ENCODE measurements around the gene TBC1D2B.

Gene TBC1D2B

DNA sequence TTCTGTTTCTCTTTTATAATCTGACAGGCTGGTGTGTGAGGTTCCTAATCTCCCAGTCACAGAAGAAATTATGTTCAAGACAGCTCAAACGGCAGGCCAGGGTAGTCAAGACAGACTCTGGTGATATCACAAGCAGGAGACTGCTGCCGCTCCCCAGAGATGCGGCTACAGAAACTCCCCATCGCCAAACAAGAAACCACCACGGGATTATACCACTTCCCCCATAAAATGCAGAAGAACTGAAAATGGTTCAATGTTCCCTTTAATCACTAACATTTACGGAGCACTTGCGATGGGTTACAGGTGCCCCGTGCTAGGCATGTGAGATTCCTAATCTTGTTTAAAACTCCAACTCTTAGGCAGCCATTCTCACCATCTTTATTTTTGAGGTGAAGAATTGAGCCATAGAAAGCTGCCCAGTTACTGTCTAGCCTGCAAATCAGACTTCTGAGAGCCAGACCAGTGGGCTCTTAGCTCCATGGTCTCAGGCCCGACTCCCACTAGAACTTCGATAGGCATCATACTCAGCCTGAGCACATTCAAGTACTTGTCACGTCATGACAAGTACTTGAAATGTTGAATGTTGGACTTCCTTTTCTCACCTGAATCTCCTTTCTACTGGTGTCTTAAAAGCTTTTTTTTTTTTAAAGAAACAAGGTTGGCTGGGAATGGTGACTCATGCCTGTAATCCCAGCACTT is 58.4 kb downstream of the TBC1D2B start:
- no peak for DNase-seq
- Histone ChIP-seq H3K4me3 (ENCODE audit: low read length) (no peak overlapping the region), H3K18ac (ENCODE audit: low read length) (no peak overlapping the region), H3K56ac (ENCODE audit: low read length) (no peak overlapping the region), H2BK15ac (replicated peaks; ENCODE audit: low read depth) (no peak overlapping the region), H3K4ac (ENCODE audit: low read depth, low read length) (no peak overlapping the region), H3K36me3 (ENCODE audit: control insufficient read depth, insufficient read depth, low read length) (peaks cover 2% of the 10 kb centered on the region), H3K9ac (ENCODE audit: low read length) (no peak overlapping the region), H3K4me2 (ENCODE audit: low read length) (no peak overlapping the region), H3K4me1 (ENCODE audit: control insufficient read depth, low read depth, low read length) (no peaks in the 10 kb centered on the region), H2AK5ac (ENCODE audit: low read length) (no peak overlapping the region), H4K5ac (ENCODE audit: low read length) (no peak overlapping the region), H3K79me1 (ENCODE audit: low read length) (no peaks in the 10 kb centered on the region), H3K27me3 (ENCODE audit: insufficient read depth, low read length, poor library complexity) (no peaks in the 10 kb centered on the region), H2BK120ac (ENCODE audit: low read depth, low read length) (no peak overlapping the region), H3K23ac (ENCODE audit: low read length) (no peak overlapping the region), H2BK5ac (ENCODE audit: low read length) (no peak overlapping the region), H4K8ac (ENCODE audit: low read depth, low read length) (no peak overlapping the region), H3K79me2 (ENCODE audit: control insufficient read depth, insufficient read depth, low read length) (no peaks in the 10 kb centered on the region), H3K27ac (ENCODE audit: low read depth, low read length) (no peak overlapping the region)
- no CpG with 5 or more reads among the region's 11 CpGs for WGBS (ENCODE audit: extremely low coverage, insufficient coverage, low lambda C conversion rate)

GRCh38 chr15:78018445-78018844 is 59.1 kb downstream of the TBC1D2B start:
- Histone ChIP-seq H3K4me3 (ENCODE audit: low read length) (no peak overlapping the region), H3K36me3 (ENCODE audit: control insufficient read depth, insufficient read depth, low read length) (no peaks in the 10 kb centered on the region), H2BK5ac (ENCODE audit: low read length) (no peak overlapping the region), H3K4me1 (ENCODE audit: control insufficient read depth, low read depth, low read length) (no peaks in the 10 kb centered on the region), H3K18ac (ENCODE audit: low read length) (no peak overlapping the region), H3K27me3 (ENCODE audit: insufficient read depth, low read length, poor library complexity) (no peaks in the 10 kb centered on the region), H3K56ac (ENCODE audit: low read length) (no peak overlapping the region), H2AK5ac (ENCODE audit: low read length) (no peak overlapping the region), H3K27ac (ENCODE audit: low read depth, low read length) (no peak overlapping the region), H4K8ac (ENCODE audit: low read depth, low read length) (no peak overlapping the region), H3K9ac (ENCODE audit: low read length) (no peak overlapping the region), H3K4me2 (ENCODE audit: low read length) (no peak overlapping the region), H3K4ac (ENCODE audit: low read depth, low read length) (no peak overlapping the region), H2BK120ac (ENCODE audit: low read depth, low read length) (no peak overlapping the region), H4K5ac (ENCODE audit: low read length) (no peak overlapping the region), H3K23ac (ENCODE audit: low read length) (no peak overlapping the region), H3K79me1 (ENCODE audit: low read length) (no peaks in the 10 kb centered on the region), H2BK15ac (replicated peaks; ENCODE audit: low read depth) (no peak overlapping the region), H3K79me2 (ENCODE audit: control insufficient read depth, insufficient read depth, low read length) (no peaks in the 10 kb centered on the region)
- DNase-seq, result no peak
- WGBS (ENCODE audit: extremely low coverage, insufficient coverage, low lambda C conversion rate), result 100% methylated on average over 2 of the region's 4 CpGs

GRCh38 chr15:78016860-78017259 is 60.7 kb downstream of the TBC1D2B start:
- no peak overlapping the region for H3K9ac ChIP-seq (ENCODE audit: low read length)
- H3K27me3 ChIP-seq (ENCODE audit: insufficient read depth, low read length, poor library complexity), result no peaks in the 10 kb centered on the region
- no CpG with 5 or more reads among the region's 1 CpG for WGBS (ENCODE audit: extremely low coverage, insufficient coverage, low lambda C conversion rate)
- no peak overlapping the region for H3K56ac ChIP-seq (ENCODE audit: low read length)
- no peak overlapping the region for H4K8ac ChIP-seq (ENCODE audit: low read depth, low read length)
- no peaks in the 10 kb centered on the region for H3K79me2 ChIP-seq (ENCODE audit: control insufficient read depth, insufficient read depth, low read length)
- no peak overlapping the region for H2AK5ac ChIP-seq (ENCODE audit: low read length)
- H2BK120ac ChIP-seq (ENCODE audit: low read depth, low read length), result no peak overlapping the region
- H2BK15ac ChIP-seq (replicated peaks; ENCODE audit: low read depth), result no peak overlapping the region
- H3K23ac ChIP-seq (ENCODE audit: low read length), result no peak overlapping the region
- H3K4ac ChIP-seq (ENCODE audit: low read depth, low read length), result no peak overlapping the region
- no peaks in the 10 kb centered on the region for H3K4me1 ChIP-seq (ENCODE audit: control insufficient read depth, low read depth, low read length)
- no peaks in the 10 kb centered on the region for H3K79me1 ChIP-seq (ENCODE audit: low read length)
- no peak overlapping the region for H4K5ac ChIP-seq (ENCODE audit: low read length)
- DNase-seq, result no peak
- no peak overlapping the region for H2BK5ac ChIP-seq (ENCODE audit: low read length)
- no peak overlapping the region for H3K27ac ChIP-seq (ENCODE audit: low read depth, low read length)
- H3K4me2 ChIP-seq (ENCODE audit: low read length), result no peak overlapping the region
- peaks cover 2% of the 10 kb centered on the region for H3K36me3 ChIP-seq (ENCODE audit: control insufficient read depth, insufficient read depth, low read length)
- no peak overlapping the region for H3K18ac ChIP-seq (ENCODE audit: low read length)
- H3K4me3 ChIP-seq (ENCODE audit: low read length), result no peak overlapping the region

DNA sequence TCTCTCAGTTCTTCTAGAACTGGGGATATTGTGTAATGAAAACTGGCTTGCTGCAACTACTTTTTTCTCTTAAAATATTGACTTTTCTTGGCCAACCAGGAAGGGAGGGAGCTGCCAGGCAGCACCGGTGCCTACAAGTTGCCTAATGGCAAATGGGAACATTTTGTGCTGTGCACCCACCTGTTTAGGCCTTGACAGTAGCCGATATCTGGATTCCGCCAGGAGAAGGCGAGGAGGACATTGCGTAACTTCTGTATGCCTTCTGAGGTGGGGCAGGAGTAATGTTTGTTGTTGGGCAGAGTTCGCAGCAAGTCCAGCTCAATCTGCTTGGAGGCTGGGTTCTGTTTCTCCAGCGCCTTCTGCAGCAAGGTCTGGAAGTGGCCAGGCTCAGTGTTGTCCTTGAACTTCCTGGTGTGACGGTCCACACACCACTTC is 64.9 kb downstream of the TBC1D2B start:
- H3K79me2 ChIP-seq (ENCODE audit: control insufficient read depth, insufficient read depth, low read length), result no peaks in the 10 kb centered on the region
- H3K4ac ChIP-seq (ENCODE audit: low read depth, low read length), result no peak overlapping the region
- H3K4me1 ChIP-seq (ENCODE audit: control insufficient read depth, low read depth, low read length), result no peaks in the 10 kb centered on the region
- H3K79me1 ChIP-seq (ENCODE audit: low read length), result no peaks in the 10 kb centered on the region
- no peak overlapping the region for H2BK120ac ChIP-seq (ENCODE audit: low read depth, low read length)
- no peak overlapping the region for H3K4me3 ChIP-seq (ENCODE audit: low read length)
- no peaks in the 10 kb centered on the region for H3K27me3 ChIP-seq (ENCODE audit: insufficient read depth, low read length, poor library complexity)
- no peak overlapping the region for H3K4me2 ChIP-seq (ENCODE audit: low read length)
- no peak overlapping the region for H2BK5ac ChIP-seq (ENCODE audit: low read length)
- H2AK5ac ChIP-seq (ENCODE audit: low read length), result no peak overlapping the region
- no peak overlapping the region for H3K9ac ChIP-seq (ENCODE audit: low read length)
- H3K18ac ChIP-seq (ENCODE audit: low read length), result no peak overlapping the region
- no peak overlapping the region for H3K27ac ChIP-seq (ENCODE audit: low read depth, low read length)
- no peak overlapping the region for H4K8ac ChIP-seq (ENCODE audit: low read depth, low read length)
- H3K23ac ChIP-seq (ENCODE audit: low read length), result no peak overlapping the region
- DNase-seq, result no peak
- no peak overlapping the region for H3K56ac ChIP-seq (ENCODE audit: low read length)
- H4K5ac ChIP-seq (ENCODE audit: low read length), result no peak overlapping the region
- H2BK15ac ChIP-seq (replicated peaks; ENCODE audit: low read depth), result no peak overlapping the region
- H3K36me3 ChIP-seq (ENCODE audit: control insufficient read depth, insufficient read depth, low read length), result peaks cover 2% of the 10 kb centered on the region
- no CpG with 5 or more reads among the region's 8 CpGs for whole genome bisulfite sequencing (ENCODE audit: extremely low coverage, insufficient coverage, low lambda C conversion rate)

GRCh38 chr15:78010067-78010466 is 67.4 kb downstream of the TBC1D2B start:
- no CpG with 5 or more reads among the region's 4 CpGs for WGBS (ENCODE audit: extremely low coverage, insufficient coverage, low lambda C conversion rate)
- H3K4me1 ChIP-seq (ENCODE audit: control insufficient read depth, low read depth, low read length), result no peaks in the 10 kb centered on the region

More at GRCh38 chr15:78010067-78010466, 67.4 kb downstream of the TBC1D2B start:
- Histone ChIP-seq H2BK15ac (replicated peaks; ENCODE audit: low read depth) (no peak overlapping the region), H3K23ac (ENCODE audit: low read length) (no peak overlapping the region), H2BK120ac (ENCODE audit: low read depth, low read length) (no peak overlapping the region), H3K36me3 (ENCODE audit: control insufficient read depth, insufficient read depth, low read length) (peaks cover 2% of the 10 kb centered on the region), H4K8ac (ENCODE audit: low read depth, low read length) (no peak overlapping the region), H3K56ac (ENCODE audit: low read length) (no peak overlapping the region), H2AK5ac (ENCODE audit: low read length) (no peak overlapping the region), H3K79me1 (ENCODE audit: low read length) (no peaks in the 10 kb centered on the region), H4K5ac (ENCODE audit: low read length) (no peak overlapping the region), H3K4me2 (ENCODE audit: low read length) (no peak overlapping the region), H3K27ac (ENCODE audit: low read depth, low read length) (no peak overlapping the region), H3K18ac (ENCODE audit: low read length) (no peak overlapping the region), H3K4me3 (ENCODE audit: low read length) (no peak overlapping the region), H2BK5ac (ENCODE audit: low read length) (no peak overlapping the region), H3K9ac (ENCODE audit: low read length) (no peak overlapping the region), H3K4ac (ENCODE audit: low read depth, low read length) (no peak overlapping the region), H3K79me2 (ENCODE audit: control insufficient read depth, insufficient read depth, low read length) (no peaks in the 10 kb centered on the region), H3K27me3 (ENCODE audit: insufficient read depth, low read length, poor library complexity) (no peaks in the 10 kb centered on the region)
- DNase-seq, result no peak
